T-helper 17 cell (primary cell): ENCODE results near the gene AHNAK2. TPM values are rescaled to one million over a fixed set of nuclear protein-coding genes. Genes with fewer than 3 reads are reported as not detected.
A peak's percentile ranks its signal among the peaks of the same experiment; 100 is the strongest.

Experiments
- ATAC-seq: fragments of 150-1000 bp; cut with Tn5 transposase; 2 replicates; pipeline ENCODE4 v1.10.0; 2021; ENCODE audit warnings: mild to moderate bottlenecking, moderate library complexity
- DNase-seq, 3 donors: peaks; one replicate each; pipeline versions ENCODE4 v3.0.0 to v3.0.0-alpha.2; 2020 to 2021
- H3K9me3 ChIP-seq: one replicate; pipeline ENCODE4 v1.7.0; 2013; ENCODE audit warnings: low read length, mild to moderate bottlenecking; ENCODE audit not compliant: control insufficient read depth, poor library complexity, severe bottlenecking
- H3K27ac Mint-ChIP-seq: one replicate; pipeline ENCODE4 v1.8.0; 2022; ENCODE audit warnings: mild to moderate bottlenecking, moderate library complexity, mixed read lengths
- H3K27me3 Mint-ChIP-seq: one replicate; pipeline ENCODE4 v1.8.0; 2022; ENCODE audit warnings: mixed read lengths
- H3K36me3 Mint-ChIP-seq: one replicate; pipeline ENCODE4 v1.8.0; 2022; ENCODE audit warnings: low read depth, mixed read lengths
- H3K4me1 Mint-ChIP-seq: one replicate; pipeline ENCODE4 v1.8.0; 2022; ENCODE audit warnings: mild to moderate bottlenecking, mixed read lengths
- H3K4me3 Mint-ChIP-seq: one replicate; pipeline ENCODE4 v1.8.0; 2022; ENCODE audit warnings: mild to moderate bottlenecking, moderate library complexity, mixed read lengths
- total RNA-seq, 4 donors: library from RNA in 2 of 4; stranded (reverse) in 2 of 4; gene quantifications; one replicate each; pipeline ENCODE4 v1.2.3 and lab custom pipeline; 2022 to 2026

Gene AHNAK2
- total RNA-seq, 2 donors from 2014 or later: not detected

GRCh38 chr14:105006831-105007592, 28.8 kb upstream of the AHNAK2 start:
- no peaks in the 10 kb centered on the region for H3K36me3 Mint-ChIP-seq
- H3K4me1 Mint-ChIP-seq: peaks cover 2% of the 10 kb centered on the region
- DNase-seq (no peak), ATAC-seq (no peak)
- H3K27ac Mint-ChIP-seq: peak overlapping the region; percentile 53
- H3K9me3 ChIP-seq: no peaks in the 10 kb centered on the region
- H3K27me3 Mint-ChIP-seq: no peaks in the 10 kb centered on the region
- no peak overlapping the region for H3K4me3 Mint-ChIP-seq

- Mint-ChIP-seq H3K4me3 (no peak overlapping the region), H3K27me3 (no peaks in the 10 kb centered on the region), H3K36me3 (no peaks in the 10 kb centered on the region), H3K27ac (peak overlapping the region; percentile 53), H3K4me1 (peaks cover 2% of the 10 kb centered on the region)
- no peak for ATAC-seq
- H3K9me3 ChIP-seq: no peaks in the 10 kb centered on the region
- no peak for DNase-seq
These were observed 28.0 kb upstream of the AHNAK2 start for GRCh38 chr14:105005929-105006830.

DNA sequence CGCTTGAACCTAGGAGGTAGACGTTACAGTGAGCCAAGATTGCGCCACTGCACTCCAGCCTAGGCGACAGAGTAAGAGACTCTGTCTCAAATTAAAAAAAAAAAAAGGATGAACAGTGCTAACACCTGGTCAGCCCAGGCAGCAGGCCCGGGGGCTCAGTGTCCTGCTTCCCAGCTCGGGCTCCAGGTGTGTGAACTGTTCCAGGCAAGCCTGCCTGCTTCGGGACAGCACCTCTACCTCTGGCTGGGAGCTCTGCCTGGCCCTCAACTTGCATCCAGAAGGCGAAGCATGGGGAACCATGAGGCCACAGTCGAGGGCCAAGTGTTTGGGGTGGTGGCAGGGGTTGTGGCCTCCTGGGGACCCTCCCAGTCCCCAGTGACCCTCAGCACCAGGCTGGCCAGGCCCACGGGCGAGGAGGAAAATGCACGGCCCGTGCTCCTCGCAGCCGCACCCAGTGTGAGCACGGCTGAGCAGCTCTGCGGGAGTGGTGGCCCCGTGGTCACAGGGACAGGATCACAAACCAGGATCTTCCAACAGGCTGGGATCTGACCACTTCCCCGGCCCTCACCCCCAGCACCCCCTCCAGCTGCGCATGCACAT, 27.3 kb upstream of the AHNAK2 start:
- DNase-seq: no peak
- no peaks in the 10 kb centered on the region for H3K27me3 Mint-ChIP-seq
- H3K27ac Mint-ChIP-seq: no peak overlapping the region
- peaks cover 2% of the 10 kb centered on the region for H3K4me1 Mint-ChIP-seq
- no peaks in the 10 kb centered on the region for H3K9me3 ChIP-seq
- no peak for ATAC-seq
- no peaks in the 10 kb centered on the region for H3K36me3 Mint-ChIP-seq
- no peak overlapping the region for H3K4me3 Mint-ChIP-seq

GRCh38 chr14:104999361-104999760, 21.2 kb upstream of the AHNAK2 start:
- H3K27me3 Mint-ChIP-seq: no peaks in the 10 kb centered on the region
- ATAC-seq (no peak), DNase-seq (no peak)
- no peaks in the 10 kb centered on the region for H3K9me3 ChIP-seq
- peaks cover 2% of the 10 kb centered on the region for H3K36me3 Mint-ChIP-seq
- H3K4me1 Mint-ChIP-seq: no peaks in the 10 kb centered on the region
- no peak overlapping the region for H3K4me3 Mint-ChIP-seq
- no peak overlapping the region for H3K27ac Mint-ChIP-seq

- H3K27ac Mint-ChIP-seq: no peak overlapping the region
These were observed 20.6 kb upstream of the AHNAK2 start for GRCh38 chr14:104998801-104999200.

DNA sequence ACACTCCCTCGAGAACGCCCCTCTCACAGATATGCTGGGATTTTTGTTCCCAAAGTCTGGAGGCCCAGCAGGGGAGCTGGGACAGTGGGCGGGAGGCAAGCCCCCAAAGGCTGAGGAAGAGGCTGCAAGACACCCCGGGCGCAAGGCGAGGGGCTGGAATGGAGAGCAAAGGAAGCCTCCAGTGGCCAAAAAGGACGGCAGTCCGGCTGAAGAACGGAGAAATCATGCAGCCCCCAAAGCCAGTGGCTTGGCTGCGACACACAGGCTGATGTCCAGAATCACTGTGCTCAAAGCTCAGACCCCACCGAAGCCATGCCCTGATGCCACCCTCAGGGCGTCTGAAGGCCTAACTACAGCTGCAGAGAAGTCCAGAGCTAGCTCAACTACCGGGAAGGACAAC, 18.3 kb upstream of the AHNAK2 start:
- H3K27ac Mint-ChIP-seq: no peak overlapping the region
- H3K4me1 Mint-ChIP-seq: peaks cover 4% of the 10 kb centered on the region
- H3K27me3 Mint-ChIP-seq: no peaks in the 10 kb centered on the region

More at GRCh38 chr14:104998801-104999200, 20.6 kb upstream of the AHNAK2 start:
- DNase-seq (no peak), ATAC-seq (no peak)
- Mint-ChIP-seq H3K4me3 (no peak overlapping the region), H3K4me1 (no peaks in the 10 kb centered on the region), H3K27me3 (no peaks in the 10 kb centered on the region), H3K36me3 (peaks cover 2% of the 10 kb centered on the region)
- no peaks in the 10 kb centered on the region for H3K9me3 ChIP-seq

GRCh38 chr14:104996032-104996431, 17.9 kb upstream of the AHNAK2 start:
- H3K4me1 Mint-ChIP-seq: peaks cover 4% of the 10 kb centered on the region
- ATAC-seq (no peak), DNase-seq (no peak)
- no peak overlapping the region for H3K4me3 Mint-ChIP-seq
- H3K27me3 Mint-ChIP-seq: no peaks in the 10 kb centered on the region
- no peaks in the 10 kb centered on the region for H3K9me3 ChIP-seq
- peaks cover 4% of the 10 kb centered on the region for H3K36me3 Mint-ChIP-seq
- H3K27ac Mint-ChIP-seq: no peak overlapping the region

More for the DNA sequence above, 18.3 kb upstream of the AHNAK2 start:
- no peaks in the 10 kb centered on the region for H3K9me3 ChIP-seq
- ATAC-seq (no peak), DNase-seq (no peak)
- no peak overlapping the region for H3K4me3 Mint-ChIP-seq
- peaks cover 4% of the 10 kb centered on the region for H3K36me3 Mint-ChIP-seq

DNA sequence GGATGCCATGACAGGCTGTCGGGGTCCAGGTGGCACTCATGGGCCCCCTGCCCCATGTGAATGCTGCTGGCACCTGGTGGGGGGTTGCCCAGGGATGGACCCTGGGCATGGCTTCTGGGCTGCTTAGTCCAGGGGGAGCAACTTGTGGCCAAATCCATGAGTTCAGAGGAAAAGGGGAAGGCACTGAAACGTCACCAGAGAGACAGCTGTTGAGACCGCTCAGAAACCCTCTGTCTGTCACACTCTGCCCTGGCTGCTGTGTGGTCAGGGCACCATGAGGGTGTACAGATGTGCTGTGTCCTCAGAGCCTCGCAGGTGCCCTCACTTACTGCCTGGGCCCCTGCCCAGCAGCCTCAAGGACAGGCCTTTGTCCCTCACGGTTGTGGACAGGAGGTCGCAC, 16.8 kb upstream of the AHNAK2 start:
- no peaks in the 10 kb centered on the region for H3K9me3 ChIP-seq
- ATAC-seq (no peak), DNase-seq (no peak)
- Mint-ChIP-seq H3K36me3 (peaks cover 4% of the 10 kb centered on the region), H3K27ac (no peak overlapping the region), H3K4me1 (peaks cover 4% of the 10 kb centered on the region), H3K4me3 (no peak overlapping the region), H3K27me3 (no peaks in the 10 kb centered on the region)

DNA sequence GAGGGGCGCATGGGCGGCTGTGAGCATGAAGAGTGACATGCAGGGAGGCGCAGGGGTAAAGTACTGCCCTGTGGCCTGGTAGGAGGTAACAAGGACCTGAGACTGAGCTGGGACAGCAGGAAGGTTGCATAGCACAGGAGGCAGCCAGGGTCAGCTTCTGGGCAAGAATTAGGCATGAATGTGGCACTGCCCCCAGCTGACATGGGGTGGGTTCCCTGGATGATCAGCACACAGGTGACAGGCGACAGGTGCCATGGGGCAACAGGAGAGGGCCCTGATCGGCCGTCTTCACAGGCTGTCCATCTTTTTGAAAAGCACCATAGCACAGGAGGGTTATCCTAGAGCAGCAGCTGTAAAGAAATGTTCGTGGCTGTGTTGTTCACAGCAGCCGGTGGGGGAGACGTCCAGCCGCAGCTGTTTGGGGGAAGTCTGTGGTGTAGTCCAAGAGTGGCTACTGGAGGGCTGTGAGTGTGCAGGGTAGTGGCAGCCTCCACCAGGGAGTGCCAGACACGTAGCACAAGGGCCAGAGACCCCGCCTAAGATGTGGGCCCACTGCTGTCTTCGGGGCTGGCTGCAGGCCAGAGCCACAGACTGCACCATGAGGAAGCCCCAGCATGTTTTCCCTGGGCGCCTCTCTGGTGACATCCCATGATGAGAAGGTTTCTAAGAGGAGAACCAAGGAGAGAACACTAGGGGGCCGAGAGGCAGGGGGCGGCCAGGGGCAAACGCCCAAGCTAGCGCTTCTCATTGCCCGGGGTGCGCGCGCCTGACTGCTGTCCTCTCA, 15.8 kb upstream of the AHNAK2 start:
- Mint-ChIP-seq H3K27ac (no peak overlapping the region), H3K4me3 (no peak overlapping the region), H3K36me3 (peaks cover 4% of the 10 kb centered on the region), H3K27me3 (no peaks in the 10 kb centered on the region), H3K4me1 (peaks cover 4% of the 10 kb centered on the region)
- DNase-seq (no peak), ATAC-seq (no peak)
- no peaks in the 10 kb centered on the region for H3K9me3 ChIP-seq

DNA sequence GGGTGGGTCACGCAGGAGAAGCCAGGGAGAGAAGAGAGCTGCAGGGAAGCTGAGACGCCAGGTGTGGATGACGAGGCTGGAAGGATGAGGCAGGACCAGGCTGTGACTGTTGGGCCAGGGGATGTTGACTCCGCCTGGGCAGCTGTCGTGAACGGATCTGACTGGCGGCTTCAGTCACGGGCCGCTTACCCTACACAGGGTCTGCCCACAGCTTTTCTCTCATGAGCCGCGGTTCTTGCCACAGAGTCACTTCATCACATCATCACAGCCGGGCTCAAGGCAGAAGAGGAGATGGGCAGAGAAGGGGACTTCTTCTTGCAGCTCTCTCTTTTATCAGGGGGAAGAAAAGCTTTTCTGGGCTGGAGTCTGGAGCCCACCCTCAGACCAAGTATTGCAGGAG, 15.1 kb upstream of the AHNAK2 start:
- Mint-ChIP-seq H3K36me3 (peaks cover 4% of the 10 kb centered on the region), H3K4me3 (no peak overlapping the region), H3K4me1 (peaks cover 4% of the 10 kb centered on the region), H3K27me3 (no peaks in the 10 kb centered on the region), H3K27ac (no peak overlapping the region)
- DNase-seq (no peak), ATAC-seq (no peak)
- no peaks in the 10 kb centered on the region for H3K9me3 ChIP-seq

GRCh38 chr14:104992501-104992900, 14.3 kb upstream of the AHNAK2 start:
- Mint-ChIP-seq H3K4me3 (no peak overlapping the region), H3K27ac (no peak overlapping the region), H3K27me3 (no peaks in the 10 kb centered on the region)

GRCh38 chr14:104991896-104992230, 13.7 kb upstream of the AHNAK2 start:
- Mint-ChIP-seq H3K4me3 (no peak overlapping the region), H3K4me1 (peaks cover 7% of the 10 kb centered on the region), H3K36me3 (peaks cover 3% of the 10 kb centered on the region), H3K27me3 (peaks cover 5% of the 10 kb centered on the region), H3K27ac (no peak overlapping the region)
- no peaks in the 10 kb centered on the region for H3K9me3 ChIP-seq
- ATAC-seq: no peak
- no peak for DNase-seq

More at GRCh38 chr14:104992501-104992900, 14.3 kb upstream of the AHNAK2 start:
- ATAC-seq: no peak
- H3K9me3 ChIP-seq: no peaks in the 10 kb centered on the region
- no peak for DNase-seq
- H3K4me1 Mint-ChIP-seq: peaks cover 4% of the 10 kb centered on the region
- peaks cover 4% of the 10 kb centered on the region for H3K36me3 Mint-ChIP-seq

DNA sequence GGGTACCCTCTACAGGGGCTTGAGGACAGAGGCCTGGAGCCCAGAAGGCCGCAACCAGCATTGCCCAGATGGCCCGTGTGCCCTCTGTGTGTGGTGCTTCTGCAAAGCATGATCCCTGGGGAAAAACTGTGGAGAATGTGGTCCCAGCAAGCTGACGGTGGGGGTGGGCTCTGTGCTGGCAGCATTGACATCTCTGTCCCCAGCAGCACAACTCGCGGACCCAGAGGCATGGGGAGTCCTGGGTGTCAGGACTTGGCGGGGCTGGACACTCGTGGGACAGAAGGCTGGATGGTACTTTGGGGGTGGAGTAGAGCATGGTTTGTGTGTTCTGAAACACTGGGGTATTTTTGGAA, 11.8 kb upstream of the AHNAK2 start:
- H3K4me1 Mint-ChIP-seq: peaks cover 7% of the 10 kb centered on the region
- H3K27me3 Mint-ChIP-seq: peaks cover 5% of the 10 kb centered on the region
- H3K9me3 ChIP-seq: no peaks in the 10 kb centered on the region
- no peak for ATAC-seq
- H3K36me3 Mint-ChIP-seq: peaks cover 3% of the 10 kb centered on the region
- DNase-seq: no peak
- no peak overlapping the region for H3K27ac Mint-ChIP-seq
- H3K4me3 Mint-ChIP-seq: no peak overlapping the region
